HG03442 (cell line): ENCODE measurements around the gene CDT1.

Experiments used
- ATAC-seq: cut with Tn5 transposase; IDR thresholded peaks from one replicate; pipeline ENCODE4 v1.9.1; 2021; ENCODE audit warnings: mild to moderate bottlenecking, moderate library complexity; ENCODE audit not compliant: unreplicated experiment

CDT1 gene

DNA sequence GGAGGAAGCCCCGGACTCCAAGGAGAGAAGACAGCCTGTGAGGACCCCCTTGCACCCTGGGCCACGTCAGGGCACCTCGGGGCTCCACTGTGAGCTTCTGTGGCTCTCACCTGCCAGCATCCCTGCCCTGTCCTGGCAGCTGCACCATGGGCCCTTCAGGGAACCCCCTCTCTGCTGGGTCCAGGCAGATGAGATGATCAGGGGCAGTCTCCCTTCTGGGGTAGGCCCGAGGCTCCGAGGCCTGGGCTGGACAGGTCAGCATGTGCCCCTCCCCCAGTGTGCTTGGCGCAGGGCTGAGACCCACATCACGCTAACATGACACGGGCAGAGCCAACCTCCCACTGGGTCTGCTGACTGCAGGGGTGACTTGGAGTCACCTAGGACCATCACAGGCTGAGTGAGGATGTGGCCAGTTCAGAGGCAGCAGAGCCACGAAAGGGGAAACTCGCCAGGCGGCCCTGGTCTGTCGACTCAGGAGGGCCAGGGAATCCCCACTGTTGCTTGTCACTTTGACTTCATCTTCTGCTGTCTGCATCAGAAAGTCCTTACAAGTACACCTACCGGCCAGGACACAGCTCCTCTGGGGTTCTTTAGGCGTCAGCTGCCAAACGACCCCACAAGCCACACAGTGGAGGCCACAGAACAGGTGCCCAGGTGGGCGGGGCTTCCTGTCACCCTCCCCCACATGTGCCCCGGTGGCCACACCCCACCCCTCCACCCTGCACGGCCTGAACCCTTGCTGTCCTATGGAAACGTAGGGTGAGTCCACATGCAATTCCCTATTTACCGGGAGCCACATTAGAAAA, 50.9 kb downstream of the CDT1 start:
- ATAC-seq: no peak

GRCh38 chr16:88855176-88855575, 51.6 kb downstream of the CDT1 start:
- no peak for ATAC-seq

GRCh38 chr16:88855736-88856121, 52.1 kb downstream of the CDT1 start:
- no peak for ATAC-seq

DNA sequence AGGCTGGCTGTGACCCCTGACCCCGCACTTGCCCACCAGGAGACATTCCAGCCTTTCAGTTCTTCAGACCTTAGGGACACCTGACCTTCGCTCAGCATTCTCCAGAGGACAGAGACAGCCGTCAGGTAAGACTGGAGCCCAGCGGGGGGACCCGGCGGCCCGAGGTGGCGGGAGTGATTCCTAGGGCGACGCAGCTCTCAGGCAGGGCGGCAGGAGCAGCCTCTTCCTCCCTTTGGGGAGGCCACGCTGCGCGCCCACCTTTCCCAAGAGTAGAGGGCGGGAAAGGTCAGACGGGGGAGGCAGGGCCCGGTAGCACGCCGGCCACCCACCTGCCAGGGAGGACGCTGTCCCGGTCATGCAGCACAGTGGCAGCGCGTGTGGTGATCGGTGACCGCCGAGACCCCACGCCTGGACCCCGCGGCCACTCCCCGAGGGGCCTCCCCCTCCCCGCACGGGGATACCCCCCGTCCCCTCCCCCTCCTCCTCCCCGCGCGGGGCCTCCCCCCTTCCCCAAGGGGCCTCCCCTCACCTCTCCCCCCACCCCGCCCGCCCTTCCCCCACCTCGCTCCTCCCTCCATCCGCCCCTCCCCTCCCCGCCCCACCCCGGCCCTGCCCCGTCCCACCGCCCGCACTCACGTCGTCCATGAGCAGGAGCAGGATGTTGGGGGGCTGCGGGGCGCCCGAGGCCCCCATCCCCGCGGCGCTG, 52.7 kb downstream of the CDT1 start:
- no peak for ATAC-seq

GRCh38 chr16:88856828-88857727, 53.5 kb downstream of the CDT1 start, which contains the start of the genes GALNS and TRAPPC2L:
Gene GALNS, minus strand, starts transcription at chr16:88856947. Its CDS starts 70 bp downstream, at chr16:88856877.
Gene TRAPPC2L, plus strand, starts transcription at chr16:88857127. Its CDS starts 24 bp downstream, at chr16:88857151.
- ATAC-seq: peak; percentile 76

- no peak for ATAC-seq
Observed at GRCh38 chr16:88857728-88858339, 54.2 kb downstream of the CDT1 start.
